ENCODE measurements around the gene DPP6.

- TF ChIP-seq SP1 (IDR thresholded peaks at IDR 0.05): no peak
- TF ChIP-seq FOXA1 (IDR thresholded peaks at IDR 0.05): no peak
- no peak for TF ChIP-seq ARNT (IDR thresholded peaks at IDR 0.05)
- no peak for TF ChIP-seq FOXK2 (IDR thresholded peaks at IDR 0.05)
Observed at GRCh38 chr7:154676422-154677073, 624.4 kb downstream of the DPP6 start.

Data from HEK293T (cell line).